SU-DHL-6 (cell line): Measurements from ENCODE around the gene EHBP1.

Source experiments
- CTCF ChIP-seq: fragments of 200-600 bp; sonication (generic); IDR thresholded peaks from one replicate; pipeline ENCODE4 v1.5.1; 2017; ENCODE audit warnings: antibody characterized with exemption, mild to moderate bottlenecking, low read length, moderate library complexity; ENCODE audit not compliant: insufficient read depth, poor library complexity, severe bottlenecking
- EZH2phosphoT487 ChIP-seq: fragments of 200-600 bp; sonication (generic), shearing (Covaris generic); conservative IDR thresholded peaks from 2 replicates; pipeline ENCODE4 v1.6.1; 2018; ENCODE audit warnings: mild to moderate bottlenecking, antibody characterized with exemption, low read length, moderate library complexity, mixed read lengths

GRCh38 chr2:62844311-62845090 is 139.0 kb downstream of the EHBP1 start:
- TF ChIP-seq EZH2phosphoT487 (no peak), CTCF (no peak)
